HL-60 (cell line): ENCODE measurements around the gene FAM186B.
"Not testable (repeated sequence)": the region's sequence is repeated elsewhere in the genome, so short reads cannot be mapped to it uniquely, and the experiment has no call there.

Experiments
- DNase-seq, 2 experiments: peaks; one replicate each; pipeline ENCODE4 v3.0.0-alpha.2; 2010 to 2020; ENCODE audit warnings: low read depth in 1 of 2, low spot score in 1 of 2
- H3K27ac ChIP-seq: fragments of 250-450 bp; sonication (Bioruptor Pico); replicated peaks from 2 replicates; pipeline ENCODE4 v1.5.1; 2020; ENCODE audit warnings: mild to moderate bottlenecking, moderate library complexity
- H3K27me3 ChIP-seq: fragments of 250-450 bp; sonication (Bioruptor Pico); 2 replicates; pipeline ENCODE4 v1.5.1; 2021; ENCODE audit warnings: mild to moderate bottlenecking, moderate library complexity; ENCODE audit not compliant: insufficient read depth, poor library complexity, severe bottlenecking
- H3K4me3 ChIP-seq: replicated peaks from 2 replicates; pipeline ENCODE4 v1.5.1; 2011; ENCODE audit warnings: mild to moderate bottlenecking, control low read depth, low read length; ENCODE audit not compliant: insufficient read depth
- GABPA ChIP-seq: IDR thresholded peaks from 2 replicates; pipeline ENCODE4 v1.6.1; 2012; ENCODE audit warnings: low read depth
- POLR2AphosphoS5 ChIP-seq: IDR thresholded peaks from 2 replicates; pipeline ENCODE4 v1.6.1; 2012; ENCODE audit warnings: low read depth
- REST ChIP-seq: IDR thresholded peaks from 2 replicates; pipeline ENCODE4 v1.6.1; 2012; ENCODE audit warnings: low read depth; ENCODE audit not compliant: insufficient replicate concordance
- SPI1 ChIP-seq: IDR thresholded peaks from 2 replicates; pipeline ENCODE4 v1.6.1; 2012; ENCODE audit warnings: low read depth, mild to moderate bottlenecking, borderline replicate concordance
- TF ChIP-seq, protein P1 (sequence below): IDR thresholded peaks from one replicate; pipeline ENCODE4 v1.5.1; 2011; ENCODE audit warnings: low read length, control low read depth, inconsistent platforms; ENCODE audit not compliant: insufficient read depth

FAM186B gene

GRCh38 chr12:49618576-49618975, 13.1 kb upstream of the FAM186B start:
- Histone ChIP-seq H3K4me3 (no peak overlapping the region), H3K27ac (no peak overlapping the region), H3K27me3 (no peaks in the 10 kb centered on the region)
- no peak for DNase-seq
- TF ChIP-seq, protein P1, sequence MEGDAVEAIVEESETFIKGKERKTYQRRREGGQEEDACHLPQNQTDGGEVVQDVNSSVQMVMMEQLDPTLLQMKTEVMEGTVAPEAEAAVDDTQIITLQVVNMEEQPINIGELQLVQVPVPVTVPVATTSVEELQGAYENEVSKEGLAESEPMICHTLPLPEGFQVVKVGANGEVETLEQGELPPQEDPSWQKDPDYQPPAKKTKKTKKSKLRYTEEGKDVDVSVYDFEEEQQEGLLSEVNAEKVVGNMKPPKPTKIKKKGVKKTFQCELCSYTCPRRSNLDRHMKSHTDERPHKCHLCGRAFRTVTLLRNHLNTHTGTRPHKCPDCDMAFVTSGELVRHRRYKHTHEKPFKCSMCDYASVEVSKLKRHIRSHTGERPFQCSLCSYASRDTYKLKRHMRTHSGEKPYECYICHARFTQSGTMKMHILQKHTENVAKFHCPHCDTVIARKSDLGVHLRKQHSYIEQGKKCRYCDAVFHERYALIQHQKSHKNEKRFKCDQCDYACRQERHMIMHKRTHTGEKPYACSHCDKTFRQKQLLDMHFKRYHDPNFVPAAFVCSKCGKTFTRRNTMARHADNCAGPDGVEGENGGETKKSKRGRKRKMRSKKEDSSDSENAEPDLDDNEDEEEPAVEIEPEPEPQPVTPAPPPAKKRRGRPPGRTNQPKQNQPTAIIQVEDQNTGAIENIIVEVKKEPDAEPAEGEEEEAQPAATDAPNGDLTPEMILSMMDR: no peak
- TF ChIP-seq POLR2AphosphoS5 (no peak), SPI1 (no peak), REST (no peak), GABPA (no peak)

GRCh38 chr12:49616533-49617219, 11.2 kb upstream of the FAM186B start:
- TF ChIP-seq POLR2AphosphoS5: no peak
- Histone ChIP-seq H3K27ac (no peak overlapping the region), H3K4me3 (no peak overlapping the region), H3K27me3 (no peaks in the 10 kb centered on the region)
- DNase-seq: no peak

- Histone ChIP-seq H3K4me3 (no peak overlapping the region), H3K27ac (no peak overlapping the region), H3K27me3 (no peaks in the 10 kb centered on the region)
- no peak for TF ChIP-seq SPI1
- TF ChIP-seq POLR2AphosphoS5: no peak
- TF ChIP-seq GABPA: no peak
- TF ChIP-seq, protein P1: no peak
- TF ChIP-seq REST: no peak
- DNase-seq: no peak
These were observed 10.3 kb upstream of the FAM186B start for GRCh38 chr12:49615725-49616124.

GRCh38 chr12:49612210-49612609, 6.8 kb upstream of the FAM186B start:
- Histone ChIP-seq H3K4me3 (no peak overlapping the region), H3K27me3 (no peaks in the 10 kb centered on the region), H3K27ac (no peak overlapping the region)
- TF ChIP-seq GABPA (no peak), POLR2AphosphoS5 (no peak), SPI1 (no peak), REST (no peak)
- TF ChIP-seq, protein P1: no peak
- DNase-seq: no peak

GRCh38 chr12:49610785-49611184, 5.3 kb upstream of the FAM186B start:
- H3K27me3 ChIP-seq, DNase-seq, H3K27ac ChIP-seq, H3K4me3 ChIP-seq: not testable (repeated sequence)
